HepG2 (cell line): ENCODE results near the gene ARFGEF2. TPM values are rescaled to one million over a fixed set of nuclear protein-coding genes. Genes with fewer than 3 reads are reported as not detected.
A peak's percentile ranks its signal among the peaks of the same experiment; 100 is the strongest.

Experiments used
- CBFB ChIP-seq: sonication (generic); formaldehyde crosslinking; IDR thresholded peaks from 2 replicates; pipeline ENCODE4 v1.4.0; 2020; ENCODE audit warnings: missing genetic modification reagents
- CREB1 ChIP-seq, 2 experiments: fragments of 450-650 bp in 1 of 2; IDR thresholded peaks; 2 replicates each; pipeline ENCODE4 v1.6.1; 2016 to 2017; ENCODE audit warnings: control low read depth in 1 of 2, mild to moderate bottlenecking in 1 of 2, missing compliant biosample characterization in 1 of 2, missing genetic modification characterization in 1 of 2
- HNRNPUL1 ChIP-seq: fragments of 200-400 bp; formaldehyde crosslinking; IDR thresholded peaks from 2 replicates; pipeline ENCODE4 v1.6.1; 2017; ENCODE audit warnings: low read depth, mild to moderate bottlenecking, low read length, moderate library complexity
- HOXA9 ChIP-seq: sonication (generic); formaldehyde crosslinking; IDR thresholded peaks from 2 replicates; pipeline ENCODE4 v1.8.1; 2022; ENCODE audit warnings: missing genetic modification reagents, mild to moderate bottlenecking, moderate library complexity, borderline replicate concordance
- MBD4 ChIP-seq: IDR thresholded peaks from 2 replicates; pipeline ENCODE4 v1.6.1; 2012; ENCODE audit warnings: low read length, inconsistent platforms, borderline replicate concordance
- MTA1 ChIP-seq: sonication (generic); formaldehyde crosslinking; IDR thresholded peaks from 2 replicates; pipeline ENCODE4 v1.4.0; 2020; ENCODE audit warnings: missing genetic modification reagents, mild to moderate bottlenecking, borderline replicate concordance
- NFE2L2 ChIP-seq: fragments of 150-350 bp; IDR thresholded peaks from 2 replicates; pipeline ENCODE4 v1.6.1; 2014; ENCODE audit warnings: low read length
- RBM22 ChIP-seq: fragments of 200-400 bp; formaldehyde crosslinking; optimal IDR thresholded peaks from 2 replicates; pipeline ENCODE3; 2017; ENCODE audit warnings: mild to moderate bottlenecking, low read length, moderate library complexity
- SMC3 ChIP-seq: IDR thresholded peaks from 2 replicates; pipeline ENCODE4 v1.6.1; 2011; ENCODE audit warnings: low read length, improper control_type of control experiment
- SNAI1 ChIP-seq: sonication (generic); formaldehyde crosslinking; IDR thresholded peaks from 2 replicates; pipeline ENCODE4 v1.5.0; 2020; ENCODE audit warnings: mild to moderate bottlenecking, missing genetic modification reagents, borderline replicate concordance
- SSRP1 ChIP-seq: IDR thresholded peaks from 2 replicates; pipeline ENCODE4 v1.6.1; 2016; ENCODE audit warnings: control low read depth
- TEAD2 ChIP-seq: sonication (generic); formaldehyde crosslinking; IDR thresholded peaks from 2 replicates; pipeline ENCODE4 v1.9.0; 2021; ENCODE audit warnings: missing genetic modification reagents
- TOE1 ChIP-seq: sonication (generic); formaldehyde crosslinking; IDR thresholded peaks from 2 replicates; pipeline ENCODE4 v1.4.0; 2020; ENCODE audit warnings: mild to moderate bottlenecking, missing genetic modification reagents
- YY1 ChIP-seq: IDR thresholded peaks from 2 replicates; pipeline ENCODE4 v1.6.1; 2011; ENCODE audit warnings: low read length, low read depth, moderate library complexity, mild to moderate bottlenecking; ENCODE audit not compliant: insufficient read depth, insufficient replicate concordance
- ZBTB1 ChIP-seq: sonication (generic); formaldehyde crosslinking; IDR thresholded peaks from 2 replicates; pipeline ENCODE4 v1.4.0; 2020; ENCODE audit warnings: missing genetic modification reagents, borderline replicate concordance
- ZFP90 ChIP-seq: sonication (generic); formaldehyde crosslinking; IDR thresholded peaks from 2 replicates; pipeline ENCODE4 v1.8.0; 2022; ENCODE audit warnings: missing genetic modification reagents, mild to moderate bottlenecking, inconsistent platforms, borderline replicate concordance
- ZIK1 ChIP-seq: sonication (generic); formaldehyde crosslinking; IDR thresholded peaks from 2 replicates; pipeline ENCODE4 v1.5.0; 2020; ENCODE audit warnings: mild to moderate bottlenecking, low read depth, missing genetic modification reagents, borderline replicate concordance
- ZNF282 ChIP-seq: fragments of 450-650 bp; IDR thresholded peaks from 2 replicates; pipeline ENCODE4 v1.6.1; 2018; ENCODE audit not compliant: partially characterized antibody
- ZNF33A ChIP-seq: sonication (generic); formaldehyde crosslinking; IDR thresholded peaks from 2 replicates; pipeline ENCODE4 v1.5.1; 2020; ENCODE audit warnings: missing genetic modification reagents, mild to moderate bottlenecking, moderate library complexity, borderline replicate concordance
- ZNF558 ChIP-seq: sonication (generic); formaldehyde crosslinking; IDR thresholded peaks from 2 replicates; pipeline ENCODE4 v1.9.0; 2022; ENCODE audit warnings: mild to moderate bottlenecking, missing genetic modification reagents, borderline replicate concordance
- polyA plus RNA-seq, 8 experiments: library from polyadenylated mRNA; depleted of rRNA in 3 of 8; stranded (reverse) in 7 of 8; unstranded in 1 of 8; fragments of >200 nt; fragmentation: Illumina TruSeq in 4 of 8; extraction: Trizol in 4 of 8; gene quantifications; 2 replicates each; pipeline versions ENCODE4 v1.2.1 to v1.2.3, GENCODE V29; 2011 to 2016; ENCODE audit warnings: low read depth in 4 of 8, missing spikeins in 1 of 8, mixed read lengths in 1 of 8; ENCODE audit not compliant: insufficient read depth in 1 of 8
- total RNA-seq, 5 experiments: library from RNA; depleted of rRNA; stranded (reverse); fragments of >200 nt; fragmentation: Illumina TruSeq; extraction: Trizol; gene quantifications; 2 replicates each; pipeline ENCODE4 v1.2.3, GENCODE V29; 2016; ENCODE audit warnings: low read depth in 1 of 5
- TF ChIP-seq, protein P1 (sequence below): sonication (generic); formaldehyde crosslinking; IDR thresholded peaks from 2 replicates; pipeline ENCODE4 v1.4.0; 2020; ENCODE audit warnings: missing genetic modification reagents, borderline replicate concordance
- TF ChIP-seq, protein P2 (sequence below): sonication (generic); formaldehyde crosslinking; IDR thresholded peaks from 2 replicates; pipeline ENCODE4 v1.5.1; 2020; ENCODE audit warnings: mild to moderate bottlenecking, moderate library complexity, missing genetic modification reagents

ARFGEF2 gene
- total and polyA plus RNA-seq, 2 of the 13 experiments (the other 11 are each of a cell fraction or from before 2014, with no cell fraction given) = 44.0 to 60.8 TPM

DNA sequence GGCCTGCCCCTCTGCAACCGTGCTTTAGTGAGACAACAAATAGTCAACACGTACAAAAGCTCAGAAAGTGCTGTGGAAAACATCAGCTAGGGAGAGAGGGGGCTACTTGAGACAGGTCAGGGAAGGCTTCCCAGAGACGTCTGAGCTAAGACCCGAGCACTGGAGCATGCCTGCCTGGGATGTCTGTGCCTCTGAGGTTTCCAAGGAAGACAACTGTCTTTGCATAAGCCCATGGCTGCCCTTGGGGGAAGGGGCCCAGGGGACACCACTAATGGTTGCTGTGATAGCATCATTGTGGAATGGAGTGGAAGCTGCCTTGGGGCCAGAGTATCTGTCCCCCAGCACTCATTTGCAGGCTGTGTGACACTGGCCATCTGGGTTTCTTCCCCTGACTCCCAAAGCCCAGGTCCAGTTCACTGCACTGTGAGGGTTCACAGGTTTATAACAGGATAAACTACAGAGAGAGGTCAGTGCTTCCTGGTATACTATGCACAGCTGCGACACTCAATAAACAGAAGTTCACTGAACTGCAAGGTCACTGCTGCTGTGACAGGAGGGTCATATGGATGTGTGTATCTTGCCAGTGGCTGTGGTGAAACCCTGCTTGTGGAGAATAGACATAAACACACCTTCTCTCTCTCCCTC, 1.5 kb upstream of the ARFGEF2 start (continued):
- TF ChIP-seq, protein P1, sequence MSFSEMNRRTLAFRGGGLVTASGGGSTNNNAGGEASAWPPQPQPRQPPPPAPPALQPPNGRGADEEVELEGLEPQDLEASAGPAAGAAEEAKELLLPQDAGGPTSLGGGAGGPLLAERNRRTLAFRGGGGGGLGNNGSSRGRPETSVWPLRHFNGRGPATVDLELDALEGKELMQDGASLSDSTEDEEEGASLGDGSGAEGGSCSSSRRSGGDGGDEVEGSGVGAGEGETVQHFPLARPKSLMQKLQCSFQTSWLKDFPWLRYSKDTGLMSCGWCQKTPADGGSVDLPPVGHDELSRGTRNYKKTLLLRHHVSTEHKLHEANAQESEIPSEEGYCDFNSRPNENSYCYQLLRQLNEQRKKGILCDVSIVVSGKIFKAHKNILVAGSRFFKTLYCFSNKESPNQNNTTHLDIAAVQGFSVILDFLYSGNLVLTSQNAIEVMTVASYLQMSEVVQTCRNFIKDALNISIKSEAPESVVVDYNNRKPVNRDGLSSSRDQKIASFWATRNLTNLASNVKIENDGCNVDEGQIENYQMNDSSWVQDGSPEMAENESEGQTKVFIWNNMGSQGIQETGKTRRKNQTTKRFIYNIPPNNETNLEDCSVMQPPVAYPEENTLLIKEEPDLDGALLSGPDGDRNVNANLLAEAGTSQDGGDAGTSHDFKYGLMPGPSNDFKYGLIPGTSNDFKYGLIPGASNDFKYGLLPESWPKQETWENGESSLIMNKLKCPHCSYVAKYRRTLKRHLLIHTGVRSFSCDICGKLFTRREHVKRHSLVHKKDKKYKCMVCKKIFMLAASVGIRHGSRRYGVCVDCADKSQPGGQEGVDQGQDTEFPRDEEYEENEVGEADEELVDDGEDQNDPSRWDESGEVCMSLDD (CRISPR knock-in tag) = no peak
- TF ChIP-seq ZIK1 (CRISPR knock-in tag) (no peak), ZNF33A (no peak), TEAD2 (CRISPR knock-in tag) (no peak), ZBTB1 (no peak), CBFB (peak; percentile 55; the same call in 1 of the 2 replicates), SSRP1 (CRISPR knock-in tag) (peak; percentile 95), YY1 (no peak), NFE2L2 (peak; percentile 43; the same call in 1 of the 2 replicates), MBD4 (no peak), HOXA9 (CRISPR knock-in tag) (no peak; the same call in 1 of the 2 replicates), RBM22 (no peak), ZFP90 (peak; percentile 73; the same call in 1 of the 2 replicates), HNRNPUL1 (no peak), SMC3 (no peak), ZNF282 (no peak), TOE1 (CRISPR knock-in tag) (no peak), MTA1 (CRISPR knock-in tag) (peak; percentile 69; the same call in 1 of the 2 replicates), ZNF558 (CRISPR knock-in tag) (peak; percentile 85; the same call in 1 of the 2 replicates), SNAI1 (CRISPR knock-in tag) (no peak), CREB1 (IDR thresholded peaks at IDR 0.05) (peak; percentile 66), CREB1 (CRISPR knock-in tag; IDR thresholded peaks at IDR 0.05) (peak; percentile 46)
- TF ChIP-seq, protein P2, sequence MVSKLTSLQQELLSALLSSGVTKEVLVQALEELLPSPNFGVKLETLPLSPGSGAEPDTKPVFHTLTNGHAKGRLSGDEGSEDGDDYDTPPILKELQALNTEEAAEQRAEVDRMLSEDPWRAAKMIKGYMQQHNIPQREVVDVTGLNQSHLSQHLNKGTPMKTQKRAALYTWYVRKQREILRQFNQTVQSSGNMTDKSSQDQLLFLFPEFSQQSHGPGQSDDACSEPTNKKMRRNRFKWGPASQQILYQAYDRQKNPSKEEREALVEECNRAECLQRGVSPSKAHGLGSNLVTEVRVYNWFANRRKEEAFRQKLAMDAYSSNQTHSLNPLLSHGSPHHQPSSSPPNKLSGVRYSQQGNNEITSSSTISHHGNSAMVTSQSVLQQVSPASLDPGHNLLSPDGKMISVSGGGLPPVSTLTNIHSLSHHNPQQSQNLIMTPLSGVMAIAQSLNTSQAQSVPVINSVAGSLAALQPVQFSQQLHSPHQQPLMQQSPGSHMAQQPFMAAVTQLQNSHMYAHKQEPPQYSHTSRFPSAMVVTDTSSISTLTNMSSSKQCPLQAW (CRISPR knock-in tag) = peak; percentile 83
